GM23338 (cell line): ENCODE results near the gene ZNF324. TPM values are rescaled to one million over a fixed set of nuclear protein-coding genes. Genes with fewer than 3 reads are reported as not detected.

Source experiments
- ATAC-seq: fragments of 200-7000 bp; cut with Tn5 transposase; 3 replicates; pipeline ENCODE4 v1.9.1; 2020
- DNase-seq: peaks from one replicate; pipeline ENCODE4 v3.0.0-alpha.2; 2015; ENCODE audit warnings: low spot score
- H2AFZ ChIP-seq: fragments of 200-600 bp; sonication (generic); 2 replicates; pipeline ENCODE4 v1.8.0; 2016; ENCODE audit warnings: antibody characterized with exemption, mild to moderate bottlenecking, moderate library complexity
- H3F3A ChIP-seq: fragments of 200-600 bp; sonication (generic); replicated peaks from 2 replicates; pipeline ENCODE4 v1.8.0; 2017; ENCODE audit warnings: antibody characterized with exemption, mixed run types, low read depth
- H3K27ac ChIP-seq: fragments of 200-600 bp; sonication (generic); 2 replicates; pipeline ENCODE4 v1.6.1; 2016; ENCODE audit warnings: low read depth
- H3K27me3 ChIP-seq: fragments of 200-600 bp; sonication (generic); 2 replicates; pipeline ENCODE4 v1.8.0; 2016; ENCODE audit warnings: mild to moderate bottlenecking, mixed run types, moderate library complexity; ENCODE audit not compliant: insufficient read depth
- H3K36me3 ChIP-seq: fragments of 200-600 bp; sonication (generic); 2 replicates; pipeline ENCODE4 v1.8.0; 2016; ENCODE audit warnings: mild to moderate bottlenecking; ENCODE audit not compliant: insufficient read depth
- H3K4me1 ChIP-seq: fragments of 200-600 bp; sonication (generic); 2 replicates; pipeline ENCODE4 v1.8.0; 2016; ENCODE audit warnings: mild to moderate bottlenecking, moderate library complexity; ENCODE audit not compliant: insufficient read depth
- H3K4me2 ChIP-seq: fragments of 200-600 bp; sonication (generic); 2 replicates; pipeline ENCODE4 v1.7.1; 2017; ENCODE audit warnings: mixed run types
- H3K4me3 ChIP-seq: fragments of 200-600 bp; sonication (generic); 2 replicates; pipeline ENCODE4 v1.6.1; 2016; ENCODE audit warnings: mixed run types
- H3K79me2 ChIP-seq: fragments of 200-600 bp; sonication (generic); replicated peaks from 2 replicates; pipeline ENCODE4 v1.8.0; 2017; ENCODE audit warnings: mild to moderate bottlenecking; ENCODE audit not compliant: insufficient read depth
- H3K9me2 ChIP-seq: fragments of 200-600 bp; sonication (generic); 2 replicates; pipeline ENCODE4 v1.8.0; 2017; ENCODE audit not compliant: insufficient read depth
- H4K20me1 ChIP-seq: fragments of 200-600 bp; sonication (generic); replicated peaks from 2 replicates; pipeline ENCODE4 v1.8.0; 2017; ENCODE audit warnings: mild to moderate bottlenecking; ENCODE audit not compliant: insufficient read depth
- H3K27ac Mint-ChIP-seq: 2 replicates; pipeline ENCODE4 v1.8.0; 2020; ENCODE audit warnings: inconsistent platforms, mild to moderate bottlenecking, moderate library complexity, mixed read lengths
- H3K27me3 Mint-ChIP-seq: 3 replicates; pipeline ENCODE4 v1.8.0; 2022; ENCODE audit warnings: low read depth, mild to moderate bottlenecking, moderate library complexity, mixed read lengths, inconsistent platforms; ENCODE audit not compliant: insufficient read depth, poor library complexity
- H3K36me3 Mint-ChIP-seq: 3 replicates; pipeline ENCODE4 v1.8.0; 2021; ENCODE audit warnings: low read depth, mild to moderate bottlenecking, inconsistent platforms, moderate library complexity, mixed read lengths
- H3K4me1 Mint-ChIP-seq: 3 replicates; pipeline ENCODE4 v1.8.0; 2020; ENCODE audit warnings: mild to moderate bottlenecking, inconsistent platforms, mixed read lengths
- H3K4me3 Mint-ChIP-seq: 3 replicates; pipeline ENCODE4 v1.8.0; 2021; ENCODE audit warnings: moderate library complexity, mild to moderate bottlenecking, inconsistent platforms, mixed read lengths
- H3K9me3 Mint-ChIP-seq: 3 replicates; pipeline ENCODE4 v1.8.0; 2020; ENCODE audit warnings: moderate library complexity, mild to moderate bottlenecking, inconsistent platforms, mixed read lengths
- CREB1 ChIP-seq: fragments of 250-450 bp; sonication (Bioruptor Pico); IDR thresholded peaks from 2 replicates; pipeline ENCODE4 v1.5.0; 2020; ENCODE audit warnings: low read depth, mild to moderate bottlenecking, moderate library complexity
- EZH2 ChIP-seq: fragments of 200-600 bp; sonication (generic); IDR thresholded peaks from one replicate; pipeline ENCODE4 v1.8.0; 2017; ENCODE audit warnings: antibody characterized with exemption, mild to moderate bottlenecking, low read depth; ENCODE audit not compliant: unreplicated experiment
- EZH2phosphoT487 ChIP-seq: fragments of 200-600 bp; sonication (generic); IDR thresholded peaks from one replicate; pipeline ENCODE4 v1.8.1; 2018; ENCODE audit warnings: antibody characterized with exemption; ENCODE audit not compliant: unreplicated experiment
- POLR2AphosphoS5 ChIP-seq: IDR thresholded peaks from 2 replicates; pipeline ENCODE4 v1.6.1; 2016; ENCODE audit warnings: antibody characterized with exemption, low read depth
- REST ChIP-seq: IDR thresholded peaks from one replicate; pipeline ENCODE4 v1.6.1; 2018; ENCODE audit warnings: antibody characterized with exemption; ENCODE audit not compliant: unreplicated experiment
- ZNF462 ChIP-seq: fragments of 250-450 bp; sonication (Bioruptor Pico); IDR thresholded peaks from 2 replicates; pipeline ENCODE4 v1.5.0; 2020; ENCODE audit warnings: mild to moderate bottlenecking, moderate library complexity
- polyA plus RNA-seq: library from polyadenylated mRNA; unstranded; fragments of >200 nt; fragmentation: Nextera tagmentation; extraction: Ambion mirVana; gene quantifications from 2 replicates; pipeline ENCODE4 v1.2.1, GENCODE V29; 2016
- total RNA-seq: library from RNA; depleted of rRNA; stranded (reverse); fragments of >200 nt; shearing (Covaris generic); gene quantifications from 2 replicates; pipeline ENCODE4 v1.2.3, GENCODE V29; 2014

ZNF324 gene
- total and polyA plus RNA-seq, 2 experiments from 2014 or later: 3.9 to 15.0 TPM

GRCh38 chr19:58483776-58484175 is 16.9 kb downstream of the ZNF324 start:
- no peaks in the 10 kb centered on the region for H3K27me3 Mint-ChIP-seq
- H3K4me3 ChIP-seq: no peak overlapping the region
- no peaks in the 10 kb centered on the region for H3K4me1 ChIP-seq
- H2AFZ ChIP-seq: no peak overlapping the region
- DNase-seq (no peak), ATAC-seq (no peak)
- H3K36me3 Mint-ChIP-seq: no peaks in the 10 kb centered on the region; the same call in 2 of the 3 replicates
- H3K9me2 ChIP-seq: no peaks in the 10 kb centered on the region
- H3K9me3 Mint-ChIP-seq: no peaks in the 10 kb centered on the region; the same call in 2 of the 3 replicates
- H3K36me3 ChIP-seq: no peaks in the 10 kb centered on the region
- H4K20me1 ChIP-seq: peaks cover 4% of the 10 kb centered on the region; the same call in 1 of the 2 replicates
- H3K27ac ChIP-seq: no peak overlapping the region
- H3K27ac Mint-ChIP-seq: no peak overlapping the region
- no peak for TF ChIP-seq EZH2
- TF ChIP-seq CREB1 (CRISPR knock-in tag): no peak
- no peak for TF ChIP-seq POLR2AphosphoS5
- no peak for TF ChIP-seq REST
- no peak for TF ChIP-seq EZH2phosphoT487
- TF ChIP-seq ZNF462 (CRISPR knock-in tag): no peak
- no peaks in the 10 kb centered on the region for H3F3A ChIP-seq
- H3K4me1 Mint-ChIP-seq: no peaks in the 10 kb centered on the region
- H3K79me2 ChIP-seq: no peaks in the 10 kb centered on the region
- no peak overlapping the region for H3K4me3 Mint-ChIP-seq
- no peak overlapping the region for H3K4me2 ChIP-seq
- no peaks in the 10 kb centered on the region for H3K27me3 ChIP-seq
